GM21367 (cell line): ENCODE results near the gene TLR1.
"Not testable (repeated sequence)": the region's sequence is repeated elsewhere in the genome, so short reads cannot be mapped to it uniquely, and the experiment has no call there.

Source experiments
- ATAC-seq: cut with Tn5 transposase; IDR thresholded peaks from one replicate; pipeline ENCODE4 v1.9.1; 2021; ENCODE audit not compliant: unreplicated experiment

Gene TLR1

GRCh38 chr4:38804654-38805295 is at the start of gene TLR1:
TSS of gene TLR1 (minus strand) at chr4:38804791. CDS start at chr4:38798831, 5,960 bp downstream.
- ATAC-seq, result no peak

GRCh38 chr4:38846015-38846414 is 41.4 kb upstream of the TLR1 start:
- ATAC-seq, result no peak

GRCh38 chr4:38842994-38843393 is 38.4 kb upstream of the TLR1 start:
- ATAC-seq, result no peak

- no peak for ATAC-seq
These were observed 33.3 kb upstream of the TLR1 start for GRCh38 chr4:38837849-38838248.

- no peak for ATAC-seq
These were observed 32.7 kb upstream of the TLR1 start for GRCh38 chr4:38837334-38837733.

GRCh38 chr4:38834570-38834969 is 30.0 kb upstream of the TLR1 start:
- no peak for ATAC-seq

- no peak for ATAC-seq
These were observed 28.3 kb upstream of the TLR1 start for GRCh38 chr4:38832624-38833528.

GRCh38 chr4:38832206-38832605 is 27.6 kb upstream of the TLR1 start:
- ATAC-seq, result no peak

GRCh38 chr4:38831653-38832052 is 27.1 kb upstream of the TLR1 start:
- no peak for ATAC-seq

- ATAC-seq, result no peak
These were observed 24.6 kb upstream of the TLR1 start for GRCh38 chr4:38829237-38829636.

GRCh38 chr4:38823766-38824165 is 19.2 kb upstream of the TLR1 start:
- no peak for ATAC-seq

GRCh38 chr4:38822748-38823303 is 18.2 kb upstream of the TLR1 start:
- no peak for ATAC-seq

- ATAC-seq, result no peak
These were observed 17.1 kb upstream of the TLR1 start for GRCh38 chr4:38821739-38822138.

- ATAC-seq, result peak; percentile 54
These were observed 15.9 kb upstream of the TLR1 start for GRCh38 chr4:38820329-38821061.

- ATAC-seq, result no peak
These were observed 15.0 kb upstream of the TLR1 start for GRCh38 chr4:38819569-38819968.

GRCh38 chr4:38818441-38818976 is 13.9 kb upstream of the TLR1 start:
- no peak for ATAC-seq

GRCh38 chr4:38815885-38816782 is 11.5 kb upstream of the TLR1 start:
- ATAC-seq, result no peak

GRCh38 chr4:38814386-38814785 is 9.8 kb upstream of the TLR1 start:
- no peak for ATAC-seq

GRCh38 chr4:38811297-38811696 is 6.7 kb upstream of the TLR1 start:
- no peak for ATAC-seq

GRCh38 chr4:38807462-38807861 is 2.9 kb upstream of the TLR1 start:
- not testable (repeated sequence) for ATAC-seq
